ENCODE results near the gene MAZ. TPM values are rescaled to one million over a fixed set of nuclear protein-coding genes. Genes with fewer than 3 reads are reported as not detected.

Gene MAZ
- polyA plus RNA-seq, 3 donors, result 14.2 to 137 (median 18.8) TPM

DNA sequence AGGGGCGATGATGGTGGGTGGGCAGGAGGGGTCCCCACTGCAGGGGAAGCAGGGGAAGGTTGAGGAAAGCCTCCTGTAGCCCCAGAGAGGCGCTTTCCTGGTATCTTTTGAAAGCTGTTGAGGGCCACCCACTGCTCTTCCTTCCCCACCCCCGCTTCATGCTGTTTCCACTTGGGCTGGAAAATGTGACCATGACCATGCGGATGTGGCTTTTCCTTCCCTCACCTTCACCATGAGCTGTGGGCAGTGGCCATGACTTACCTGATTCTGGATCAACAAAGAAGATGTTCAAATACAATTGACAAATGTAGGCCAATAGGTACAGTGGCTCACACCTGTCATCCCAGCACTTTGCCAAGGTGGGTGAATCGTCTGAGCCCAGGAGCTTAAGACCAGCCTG, 27.8 kb downstream of the MAZ start:
- H4K20me1 ChIP-seq (ENCODE audit: insufficient read depth, low read length), result peaks cover 82% of the 10 kb centered on the region
- WGBS (ENCODE audit: insufficient coverage), result 100% methylated on average over 2 of the region's 5 CpGs
- H3K36me3 ChIP-seq (replicated peaks in 1 of 2; ENCODE audit: control insufficient read depth in 1 of 2, insufficient read depth in 2 of 2, low read length in 2 of 2), result peaks cover 85 to 100% of the 10 kb centered on the region in 2 donors
- no peaks in the 10 kb centered on the region for H3K27me3 ChIP-seq (ENCODE audit: control insufficient read depth in 2 of 2, insufficient read depth in 2 of 2, low read length in 2 of 2)
- no peak for DNase-seq
- TF ChIP-seq, protein P1, sequence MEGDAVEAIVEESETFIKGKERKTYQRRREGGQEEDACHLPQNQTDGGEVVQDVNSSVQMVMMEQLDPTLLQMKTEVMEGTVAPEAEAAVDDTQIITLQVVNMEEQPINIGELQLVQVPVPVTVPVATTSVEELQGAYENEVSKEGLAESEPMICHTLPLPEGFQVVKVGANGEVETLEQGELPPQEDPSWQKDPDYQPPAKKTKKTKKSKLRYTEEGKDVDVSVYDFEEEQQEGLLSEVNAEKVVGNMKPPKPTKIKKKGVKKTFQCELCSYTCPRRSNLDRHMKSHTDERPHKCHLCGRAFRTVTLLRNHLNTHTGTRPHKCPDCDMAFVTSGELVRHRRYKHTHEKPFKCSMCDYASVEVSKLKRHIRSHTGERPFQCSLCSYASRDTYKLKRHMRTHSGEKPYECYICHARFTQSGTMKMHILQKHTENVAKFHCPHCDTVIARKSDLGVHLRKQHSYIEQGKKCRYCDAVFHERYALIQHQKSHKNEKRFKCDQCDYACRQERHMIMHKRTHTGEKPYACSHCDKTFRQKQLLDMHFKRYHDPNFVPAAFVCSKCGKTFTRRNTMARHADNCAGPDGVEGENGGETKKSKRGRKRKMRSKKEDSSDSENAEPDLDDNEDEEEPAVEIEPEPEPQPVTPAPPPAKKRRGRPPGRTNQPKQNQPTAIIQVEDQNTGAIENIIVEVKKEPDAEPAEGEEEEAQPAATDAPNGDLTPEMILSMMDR (IDR thresholded peaks at IDR 0.05), result no peak
- Mint-ChIP-seq H3K4me1 (no peaks in the 10 kb centered on the region), H3K36me3 (peaks cover 77 to 96% of the 10 kb centered on the region in 2 donors), H3K27ac (no peak overlapping the region), H3K9me3 (no peaks in the 10 kb centered on the region), H3K27me3 (ENCODE audit: low read depth in 3 of 3) (no peaks in the 10 kb centered on the region), H3K4me3 (no peak overlapping the region)
- no peaks in the 10 kb centered on the region for H3K4me1 ChIP-seq (ENCODE audit: control insufficient read depth in 1 of 2, insufficient read depth in 2 of 2, low read length in 2 of 2)
- no peak overlapping the region for H3K27ac ChIP-seq (ENCODE audit: low read depth in 1 of 2, low read length in 2 of 2)
- H3K9ac ChIP-seq (ENCODE audit: insufficient read depth, low read length, poor library complexity, severe bottlenecking), result no peak overlapping the region
- H3K9me3 ChIP-seq (replicated peaks in 1 of 2; ENCODE audit: control insufficient read depth in 1 of 2, insufficient read depth in 1 of 2, low read length in 2 of 2), result no peaks in the 10 kb centered on the region
- H2AFZ ChIP-seq (ENCODE audit: insufficient read depth, low read depth, low read length, poor library complexity, severe bottlenecking), result no peak overlapping the region
- no peak overlapping the region for H3K4me3 ChIP-seq (replicated peaks in 1 of 3; ENCODE audit: low read depth in 2 of 3, low read length in 3 of 3)
- peaks cover 13% of the 10 kb centered on the region for H3K79me2 ChIP-seq (ENCODE audit: insufficient read depth, low read length)
- H3K4me2 ChIP-seq (replicated peaks; ENCODE audit: extremely low read depth, low read length, poor library complexity, severe bottlenecking), result no peak overlapping the region
- intact Hi-C loops (cut with micrococcal nuclease), result no loop called here

DNA sequence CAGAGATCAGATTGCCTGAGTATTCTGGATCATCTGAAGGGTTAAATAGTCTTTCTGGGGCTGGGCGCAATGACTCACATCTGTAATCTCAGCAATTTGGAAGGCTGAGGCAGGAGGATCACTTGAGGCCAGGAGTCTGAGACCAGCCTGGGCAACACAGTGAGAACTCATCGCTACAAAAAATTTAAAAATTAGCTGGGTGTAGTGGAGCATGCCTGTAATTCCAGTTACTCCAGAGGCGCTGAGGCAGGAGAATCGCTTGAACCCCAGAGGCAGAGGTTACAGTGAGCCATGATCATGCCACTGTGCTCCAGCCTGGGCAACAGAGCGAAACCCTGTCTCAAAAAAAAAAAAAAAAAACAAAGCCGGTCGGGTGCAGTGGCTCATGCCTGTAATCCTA, 29.6 kb downstream of the MAZ start:
- Mint-ChIP-seq H3K27ac (no peak overlapping the region), H3K4me3 (no peak overlapping the region), H3K9me3 (no peaks in the 10 kb centered on the region), H3K4me1 (no peaks in the 10 kb centered on the region), H3K27me3 (ENCODE audit: low read depth in 3 of 3) (no peaks in the 10 kb centered on the region), H3K36me3 (peaks cover 82 to 100% of the 10 kb centered on the region in 2 donors)
- H3K9me3 ChIP-seq (replicated peaks in 1 of 2; ENCODE audit: control insufficient read depth in 1 of 2, insufficient read depth in 1 of 2, low read length in 2 of 2), result no peaks in the 10 kb centered on the region
- no peak overlapping the region for H3K9ac ChIP-seq (ENCODE audit: insufficient read depth, low read length, poor library complexity, severe bottlenecking)
- no peaks in the 10 kb centered on the region for H3K79me2 ChIP-seq (ENCODE audit: insufficient read depth, low read length)
- no peak overlapping the region for H3K27ac ChIP-seq (ENCODE audit: low read depth in 1 of 2, low read length in 2 of 2)
- H2AFZ ChIP-seq (ENCODE audit: insufficient read depth, low read depth, low read length, poor library complexity, severe bottlenecking), result no peak overlapping the region
- WGBS (ENCODE audit: insufficient coverage), result 100% methylated on average over 4 of the region's 7 CpGs
- intact Hi-C loops (cut with micrococcal nuclease), result no loop called here
- TF ChIP-seq, protein P1 (IDR thresholded peaks at IDR 0.05), result no peak
- H3K4me3 ChIP-seq (replicated peaks in 1 of 3; ENCODE audit: low read depth in 2 of 3, low read length in 3 of 3), result no peak overlapping the region
- H4K20me1 ChIP-seq (ENCODE audit: insufficient read depth, low read length), result peaks cover 82% of the 10 kb centered on the region
- DNase-seq, result no peak
- no peak overlapping the region for H3K4me2 ChIP-seq (replicated peaks; ENCODE audit: extremely low read depth, low read length, poor library complexity, severe bottlenecking)
- H3K27me3 ChIP-seq (ENCODE audit: control insufficient read depth in 2 of 2, insufficient read depth in 2 of 2, low read length in 2 of 2), result no peaks in the 10 kb centered on the region
- H3K4me1 ChIP-seq (ENCODE audit: control insufficient read depth in 1 of 2, insufficient read depth in 2 of 2, low read length in 2 of 2), result no peaks in the 10 kb centered on the region
- peaks cover 90 to 100% of the 10 kb centered on the region in 2 donors for H3K36me3 ChIP-seq (replicated peaks in 1 of 2; ENCODE audit: control insufficient read depth in 1 of 2, insufficient read depth in 2 of 2, low read length in 2 of 2)

Data from CD14-positive monocyte (primary cell).